ENCODE measurements around the gene KCNG3. TPM values are rescaled to one million over a fixed set of nuclear protein-coding genes. Genes with fewer than 3 reads are reported as not detected.

The KCNG3 gene
- total and polyA plus RNA-seq, 2 of the 13 experiments (the other 11 are each of a cell fraction or from before 2014, with no cell fraction given): 2.8 to 4.8 TPM

DNA sequence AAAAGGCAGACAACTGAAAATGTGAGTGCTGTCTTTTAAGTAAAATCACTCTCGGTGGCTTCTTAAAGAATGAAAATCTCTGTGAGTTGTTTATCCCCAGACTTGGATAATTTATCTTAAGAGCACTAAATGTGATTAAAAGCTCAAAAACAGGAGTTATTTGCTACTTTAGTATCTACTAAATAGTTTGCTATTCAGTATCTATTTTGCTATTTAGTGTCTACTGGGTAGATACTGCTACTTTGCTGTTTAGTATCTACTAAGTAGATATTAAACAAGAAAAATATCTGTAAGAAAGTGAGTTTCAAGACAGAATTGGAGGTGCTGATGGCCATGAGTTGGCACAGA, 1.4 kb upstream of the KCNG3 start (continued):
- TF ChIP-seq SALL2 (CRISPR knock-in tag; IDR thresholded peaks at IDR 0.05): no peak
- no peak for TF ChIP-seq SOX5 (CRISPR knock-in tag; IDR thresholded peaks at IDR 0.05; ENCODE audit: borderline replicate concordance)
- 0 out of 2 replicates have a peak, but pooled peaks have one; percentile 1 for TF ChIP-seq POLR2AphosphoS5 (IDR thresholded peaks at IDR 0.05; ENCODE audit: low read depth, low read length)
- TF ChIP-seq, protein P1, sequence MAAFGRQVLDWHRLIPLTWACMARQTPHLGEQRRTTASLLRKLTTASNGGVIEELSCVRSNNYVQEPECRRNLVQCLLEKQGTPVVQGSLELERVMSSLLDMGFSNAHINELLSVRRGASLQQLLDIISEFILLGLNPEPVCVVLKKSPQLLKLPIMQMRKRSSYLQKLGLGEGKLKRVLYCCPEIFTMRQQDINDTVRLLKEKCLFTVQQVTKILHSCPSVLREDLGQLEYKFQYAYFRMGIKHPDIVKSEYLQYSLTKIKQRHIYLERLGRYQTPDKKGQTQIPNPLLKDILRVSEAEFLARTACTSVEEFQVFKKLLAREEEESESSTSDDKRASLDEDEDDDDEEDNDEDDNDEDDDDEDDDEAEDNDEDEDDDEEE (CRISPR knock-in tag; IDR thresholded peaks at IDR 0.05): no peak
- no peak for TF ChIP-seq ZNF510 (CRISPR knock-in tag; IDR thresholded peaks at IDR 0.05; ENCODE audit: low read depth)
- no peak for TF ChIP-seq HMG20A (CRISPR knock-in tag; IDR thresholded peaks at IDR 0.05; ENCODE audit: borderline replicate concordance)
- TF ChIP-seq, protein P2, sequence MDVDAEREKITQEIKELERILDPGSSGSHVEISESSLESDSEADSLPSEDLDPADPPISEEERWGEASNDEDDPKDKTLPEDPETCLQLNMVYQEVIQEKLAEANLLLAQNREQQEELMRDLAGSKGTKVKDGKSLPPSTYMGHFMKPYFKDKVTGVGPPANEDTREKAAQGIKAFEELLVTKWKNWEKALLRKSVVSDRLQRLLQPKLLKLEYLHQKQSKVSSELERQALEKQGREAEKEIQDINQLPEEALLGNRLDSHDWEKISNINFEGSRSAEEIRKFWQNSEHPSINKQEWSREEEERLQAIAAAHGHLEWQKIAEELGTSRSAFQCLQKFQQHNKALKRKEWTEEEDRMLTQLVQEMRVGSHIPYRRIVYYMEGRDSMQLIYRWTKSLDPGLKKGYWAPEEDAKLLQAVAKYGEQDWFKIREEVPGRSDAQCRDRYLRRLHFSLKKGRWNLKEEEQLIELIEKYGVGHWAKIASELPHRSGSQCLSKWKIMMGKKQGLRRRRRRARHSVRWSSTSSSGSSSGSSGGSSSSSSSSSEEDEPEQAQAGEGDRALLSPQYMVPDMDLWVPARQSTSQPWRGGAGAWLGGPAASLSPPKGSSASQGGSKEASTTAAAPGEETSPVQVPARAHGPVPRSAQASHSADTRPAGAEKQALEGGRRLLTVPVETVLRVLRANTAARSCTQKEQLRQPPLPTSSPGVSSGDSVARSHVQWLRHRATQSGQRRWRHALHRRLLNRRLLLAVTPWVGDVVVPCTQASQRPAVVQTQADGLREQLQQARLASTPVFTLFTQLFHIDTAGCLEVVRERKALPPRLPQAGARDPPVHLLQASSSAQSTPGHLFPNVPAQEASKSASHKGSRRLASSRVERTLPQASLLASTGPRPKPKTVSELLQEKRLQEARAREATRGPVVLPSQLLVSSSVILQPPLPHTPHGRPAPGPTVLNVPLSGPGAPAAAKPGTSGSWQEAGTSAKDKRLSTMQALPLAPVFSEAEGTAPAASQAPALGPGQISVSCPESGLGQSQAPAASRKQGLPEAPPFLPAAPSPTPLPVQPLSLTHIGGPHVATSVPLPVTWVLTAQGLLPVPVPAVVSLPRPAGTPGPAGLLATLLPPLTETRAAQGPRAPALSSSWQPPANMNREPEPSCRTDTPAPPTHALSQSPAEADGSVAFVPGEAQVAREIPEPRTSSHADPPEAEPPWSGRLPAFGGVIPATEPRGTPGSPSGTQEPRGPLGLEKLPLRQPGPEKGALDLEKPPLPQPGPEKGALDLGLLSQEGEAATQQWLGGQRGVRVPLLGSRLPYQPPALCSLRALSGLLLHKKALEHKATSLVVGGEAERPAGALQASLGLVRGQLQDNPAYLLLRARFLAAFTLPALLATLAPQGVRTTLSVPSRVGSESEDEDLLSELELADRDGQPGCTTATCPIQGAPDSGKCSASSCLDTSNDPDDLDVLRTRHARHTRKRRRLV (CRISPR knock-in tag; IDR thresholded peaks at IDR 0.05): no peak
- peak; percentile 1; the same call in 1 of the 2 replicates for TF ChIP-seq CREM (IDR thresholded peaks at IDR 0.05)
- no peak for TF ChIP-seq CREM (CRISPR knock-in tag; IDR thresholded peaks at IDR 0.05)
- no peak for TF ChIP-seq MED1 (CRISPR knock-in tag; IDR thresholded peaks at IDR 0.05)
- TF ChIP-seq, protein P3, sequence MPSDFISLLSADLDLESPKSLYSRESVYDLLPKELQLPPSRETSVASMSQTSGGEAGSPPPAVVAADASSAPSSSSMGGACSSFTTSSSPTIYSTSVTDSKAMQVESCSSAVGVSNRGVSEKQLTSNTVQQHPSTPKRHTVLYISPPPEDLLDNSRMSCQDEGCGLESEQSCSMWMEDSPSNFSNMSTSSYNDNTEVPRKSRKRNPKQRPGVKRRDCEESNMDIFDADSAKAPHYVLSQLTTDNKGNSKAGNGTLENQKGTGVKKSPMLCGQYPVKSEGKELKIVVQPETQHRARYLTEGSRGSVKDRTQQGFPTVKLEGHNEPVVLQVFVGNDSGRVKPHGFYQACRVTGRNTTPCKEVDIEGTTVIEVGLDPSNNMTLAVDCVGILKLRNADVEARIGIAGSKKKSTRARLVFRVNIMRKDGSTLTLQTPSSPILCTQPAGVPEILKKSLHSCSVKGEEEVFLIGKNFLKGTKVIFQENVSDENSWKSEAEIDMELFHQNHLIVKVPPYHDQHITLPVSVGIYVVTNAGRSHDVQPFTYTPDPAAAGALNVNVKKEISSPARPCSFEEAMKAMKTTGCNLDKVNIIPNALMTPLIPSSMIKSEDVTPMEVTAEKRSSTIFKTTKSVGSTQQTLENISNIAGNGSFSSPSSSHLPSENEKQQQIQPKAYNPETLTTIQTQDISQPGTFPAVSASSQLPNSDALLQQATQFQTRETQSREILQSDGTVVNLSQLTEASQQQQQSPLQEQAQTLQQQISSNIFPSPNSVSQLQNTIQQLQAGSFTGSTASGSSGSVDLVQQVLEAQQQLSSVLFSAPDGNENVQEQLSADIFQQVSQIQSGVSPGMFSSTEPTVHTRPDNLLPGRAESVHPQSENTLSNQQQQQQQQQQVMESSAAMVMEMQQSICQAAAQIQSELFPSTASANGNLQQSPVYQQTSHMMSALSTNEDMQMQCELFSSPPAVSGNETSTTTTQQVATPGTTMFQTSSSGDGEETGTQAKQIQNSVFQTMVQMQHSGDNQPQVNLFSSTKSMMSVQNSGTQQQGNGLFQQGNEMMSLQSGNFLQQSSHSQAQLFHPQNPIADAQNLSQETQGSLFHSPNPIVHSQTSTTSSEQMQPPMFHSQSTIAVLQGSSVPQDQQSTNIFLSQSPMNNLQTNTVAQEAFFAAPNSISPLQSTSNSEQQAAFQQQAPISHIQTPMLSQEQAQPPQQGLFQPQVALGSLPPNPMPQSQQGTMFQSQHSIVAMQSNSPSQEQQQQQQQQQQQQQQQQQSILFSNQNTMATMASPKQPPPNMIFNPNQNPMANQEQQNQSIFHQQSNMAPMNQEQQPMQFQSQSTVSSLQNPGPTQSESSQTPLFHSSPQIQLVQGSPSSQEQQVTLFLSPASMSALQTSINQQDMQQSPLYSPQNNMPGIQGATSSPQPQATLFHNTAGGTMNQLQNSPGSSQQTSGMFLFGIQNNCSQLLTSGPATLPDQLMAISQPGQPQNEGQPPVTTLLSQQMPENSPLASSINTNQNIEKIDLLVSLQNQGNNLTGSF (CRISPR knock-in tag; IDR thresholded peaks at IDR 0.05): no peak
- TF ChIP-seq SOX6 (IDR thresholded peaks at IDR 0.05): no peak
- TF ChIP-seq SOX6 (CRISPR knock-in tag; IDR thresholded peaks at IDR 0.05): no peak
- TF ChIP-seq POLR2A (IDR thresholded peaks at IDR 0.05; ENCODE audit: insufficient read depth in 1 of 2, low read depth in 2 of 2, low read length in 2 of 2): no peak
- TF ChIP-seq KMT2A (CRISPR knock-in tag; IDR thresholded peaks at IDR 0.05): no peak
- no peak for TF ChIP-seq PHB2 (IDR thresholded peaks at IDR 0.05; ENCODE audit: partially characterized antibody)
- TF ChIP-seq ZNF3 (CRISPR knock-in tag; IDR thresholded peaks at IDR 0.05): no peak
- no peak for TF ChIP-seq HNRNPUL1 (IDR thresholded peaks at IDR 0.05; ENCODE audit: low read depth, low read length)
- TF ChIP-seq ZNF605 (CRISPR knock-in tag; IDR thresholded peaks at IDR 0.05): no peak
- TF ChIP-seq THYN1 (CRISPR knock-in tag; IDR thresholded peaks at IDR 0.05; ENCODE audit: borderline replicate concordance, low read depth): no peak
- no peak for TF ChIP-seq ZSCAN22 (CRISPR knock-in tag; IDR thresholded peaks at IDR 0.05)
- no peak for TF ChIP-seq SIN3B (IDR thresholded peaks at IDR 0.05; ENCODE audit: low read length)
